HL-60 (cell line): ENCODE data around the gene CTBS.

ENCODE experiments used
- GABPA ChIP-seq: IDR thresholded peaks from 2 replicates; pipeline ENCODE4 v1.6.1; 2012; ENCODE audit warnings: low read depth
- TF ChIP-seq, protein P1 (sequence below): IDR thresholded peaks from one replicate; pipeline ENCODE4 v1.5.1; 2011; ENCODE audit warnings: low read length, control low read depth, inconsistent platforms; ENCODE audit not compliant: insufficient read depth
- TF ChIP-seq, protein P2 (sequence below): IDR thresholded peaks from 2 replicates; pipeline ENCODE4 v1.6.1; 2012; ENCODE audit warnings: low read depth; ENCODE audit not compliant: insufficient replicate concordance

DNA sequence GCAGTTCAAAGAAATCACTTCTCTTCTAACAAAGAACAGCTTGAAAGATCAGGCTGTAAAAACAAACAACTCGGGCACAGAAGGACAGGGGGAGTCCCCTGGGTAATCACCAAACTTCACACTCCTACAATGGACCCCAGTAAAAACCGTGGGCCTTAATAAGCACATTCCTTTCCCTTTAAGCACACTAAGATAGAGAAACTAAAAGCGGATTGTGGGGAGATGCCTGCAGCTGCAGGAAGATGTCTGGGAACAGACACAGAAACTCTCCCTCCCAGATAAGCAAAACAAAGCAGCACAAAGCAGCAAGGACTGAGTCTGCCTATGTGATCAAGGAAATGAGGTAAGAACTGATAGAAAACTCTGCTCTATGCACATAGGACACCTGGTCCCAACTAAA is 37.6 kb upstream of the CTBS start:
- TF ChIP-seq GABPA: no peak
- TF ChIP-seq, protein P1, sequence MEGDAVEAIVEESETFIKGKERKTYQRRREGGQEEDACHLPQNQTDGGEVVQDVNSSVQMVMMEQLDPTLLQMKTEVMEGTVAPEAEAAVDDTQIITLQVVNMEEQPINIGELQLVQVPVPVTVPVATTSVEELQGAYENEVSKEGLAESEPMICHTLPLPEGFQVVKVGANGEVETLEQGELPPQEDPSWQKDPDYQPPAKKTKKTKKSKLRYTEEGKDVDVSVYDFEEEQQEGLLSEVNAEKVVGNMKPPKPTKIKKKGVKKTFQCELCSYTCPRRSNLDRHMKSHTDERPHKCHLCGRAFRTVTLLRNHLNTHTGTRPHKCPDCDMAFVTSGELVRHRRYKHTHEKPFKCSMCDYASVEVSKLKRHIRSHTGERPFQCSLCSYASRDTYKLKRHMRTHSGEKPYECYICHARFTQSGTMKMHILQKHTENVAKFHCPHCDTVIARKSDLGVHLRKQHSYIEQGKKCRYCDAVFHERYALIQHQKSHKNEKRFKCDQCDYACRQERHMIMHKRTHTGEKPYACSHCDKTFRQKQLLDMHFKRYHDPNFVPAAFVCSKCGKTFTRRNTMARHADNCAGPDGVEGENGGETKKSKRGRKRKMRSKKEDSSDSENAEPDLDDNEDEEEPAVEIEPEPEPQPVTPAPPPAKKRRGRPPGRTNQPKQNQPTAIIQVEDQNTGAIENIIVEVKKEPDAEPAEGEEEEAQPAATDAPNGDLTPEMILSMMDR: no peak
- TF ChIP-seq, protein P2, sequence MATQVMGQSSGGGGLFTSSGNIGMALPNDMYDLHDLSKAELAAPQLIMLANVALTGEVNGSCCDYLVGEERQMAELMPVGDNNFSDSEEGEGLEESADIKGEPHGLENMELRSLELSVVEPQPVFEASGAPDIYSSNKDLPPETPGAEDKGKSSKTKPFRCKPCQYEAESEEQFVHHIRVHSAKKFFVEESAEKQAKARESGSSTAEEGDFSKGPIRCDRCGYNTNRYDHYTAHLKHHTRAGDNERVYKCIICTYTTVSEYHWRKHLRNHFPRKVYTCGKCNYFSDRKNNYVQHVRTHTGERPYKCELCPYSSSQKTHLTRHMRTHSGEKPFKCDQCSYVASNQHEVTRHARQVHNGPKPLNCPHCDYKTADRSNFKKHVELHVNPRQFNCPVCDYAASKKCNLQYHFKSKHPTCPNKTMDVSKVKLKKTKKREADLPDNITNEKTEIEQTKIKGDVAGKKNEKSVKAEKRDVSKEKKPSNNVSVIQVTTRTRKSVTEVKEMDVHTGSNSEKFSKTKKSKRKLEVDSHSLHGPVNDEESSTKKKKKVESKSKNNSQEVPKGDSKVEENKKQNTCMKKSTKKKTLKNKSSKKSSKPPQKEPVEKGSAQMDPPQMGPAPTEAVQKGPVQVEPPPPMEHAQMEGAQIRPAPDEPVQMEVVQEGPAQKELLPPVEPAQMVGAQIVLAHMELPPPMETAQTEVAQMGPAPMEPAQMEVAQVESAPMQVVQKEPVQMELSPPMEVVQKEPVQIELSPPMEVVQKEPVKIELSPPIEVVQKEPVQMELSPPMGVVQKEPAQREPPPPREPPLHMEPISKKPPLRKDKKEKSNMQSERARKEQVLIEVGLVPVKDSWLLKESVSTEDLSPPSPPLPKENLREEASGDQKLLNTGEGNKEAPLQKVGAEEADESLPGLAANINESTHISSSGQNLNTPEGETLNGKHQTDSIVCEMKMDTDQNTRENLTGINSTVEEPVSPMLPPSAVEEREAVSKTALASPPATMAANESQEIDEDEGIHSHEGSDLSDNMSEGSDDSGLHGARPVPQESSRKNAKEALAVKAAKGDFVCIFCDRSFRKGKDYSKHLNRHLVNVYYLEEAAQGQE: no peak
